Stimulated activated CD4-positive, alpha-beta T cell treated with anti-CD3 and anti-CD28 coated beads, Interleukin-4, amount 100 ng/mL, for 24 hours (primary cell): ENCODE results near the gene GALNTL6.
"Not testable (repeated sequence)": the region's sequence is repeated elsewhere in the genome, so short reads cannot be mapped to it uniquely, and the experiment has no call there.

Experiments used
- DNase-seq: peaks from one replicate; pipeline ENCODE4 v3.0.0-alpha.2; 2020

GALNTL6 gene

GRCh38 chr4:172776203-172776861 lies 963.1 kb downstream of the GALNTL6 start:
- no peak for DNase-seq

DNA sequence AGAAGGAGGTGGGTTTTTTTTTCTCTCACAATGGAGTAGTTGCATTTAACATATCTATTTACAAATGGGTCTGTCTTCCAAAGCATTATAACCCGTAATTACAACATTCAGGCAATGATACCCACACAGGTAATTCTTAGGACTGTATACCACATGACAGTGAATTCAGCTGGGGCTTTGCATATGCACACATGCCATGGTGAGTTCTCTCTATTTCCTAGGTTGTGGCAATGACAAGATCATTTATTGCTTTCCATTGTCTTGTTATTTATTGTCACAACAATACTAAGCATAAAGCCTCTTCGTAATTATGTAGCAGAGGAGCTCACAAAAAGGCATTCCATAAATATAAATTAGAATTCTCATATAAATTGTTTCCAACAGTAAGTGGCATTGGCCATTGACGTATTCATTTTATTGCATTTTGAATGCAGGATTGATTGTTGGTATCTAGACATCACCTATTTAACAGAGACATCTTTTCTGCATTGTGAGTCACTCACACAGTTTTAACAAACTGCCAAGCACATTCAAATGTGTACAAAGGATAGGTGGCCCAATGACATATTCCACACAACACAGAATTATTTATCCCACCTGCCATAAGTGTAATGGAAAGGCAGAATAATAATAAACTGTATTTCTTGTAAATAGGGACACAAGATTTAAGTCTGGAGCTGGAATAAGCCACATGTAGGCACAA lies 964.7 kb downstream of the GALNTL6 start:
- DNase-seq: no peak

DNA sequence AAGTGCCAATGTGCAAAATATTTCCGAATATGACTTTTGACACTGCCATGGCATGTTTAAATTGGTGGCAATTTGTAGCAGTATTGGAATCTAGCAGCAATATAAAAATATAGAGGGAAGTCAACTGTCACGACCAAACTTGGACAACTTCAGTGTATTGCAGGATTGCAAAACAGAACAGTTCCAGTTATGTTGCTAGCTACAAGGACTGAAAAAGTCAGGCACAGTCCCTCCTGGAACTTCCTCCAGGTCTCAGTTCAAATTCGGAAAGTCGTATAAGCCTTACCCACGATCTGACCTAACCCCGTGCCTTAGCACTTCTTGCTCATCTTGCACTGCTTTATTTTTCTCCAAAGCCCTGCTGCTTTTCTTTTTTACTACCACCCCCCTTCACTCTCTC lies 965.4 kb downstream of the GALNTL6 start:
- DNase-seq: no peak

- no peak for DNase-seq
These were observed 967.4 kb downstream of the GALNTL6 start for GRCh38 chr4:172780566-172781081.

DNA sequence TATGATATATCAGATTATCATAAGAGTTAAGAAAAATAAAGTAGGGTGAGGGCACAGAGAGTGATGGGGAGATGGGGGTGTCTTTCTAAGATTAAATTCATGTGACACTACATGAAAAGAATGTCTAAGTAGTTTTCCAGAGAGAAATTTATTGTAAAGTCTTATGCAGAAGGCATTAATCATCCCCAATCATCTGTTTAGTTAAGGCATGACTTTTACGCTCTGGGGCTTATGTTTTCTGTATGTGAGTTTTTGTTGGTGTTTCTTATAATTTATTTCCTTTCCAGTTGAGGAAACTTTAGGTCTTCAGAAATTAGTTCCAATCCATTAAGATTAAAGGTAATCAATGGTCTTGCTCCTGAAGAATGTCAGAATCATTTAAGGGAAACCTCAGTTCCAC lies 972.4 kb downstream of the GALNTL6 start:
- no peak for DNase-seq

GRCh38 chr4:172786039-172786792 lies 973.0 kb downstream of the GALNTL6 start:
- no peak for DNase-seq

DNA sequence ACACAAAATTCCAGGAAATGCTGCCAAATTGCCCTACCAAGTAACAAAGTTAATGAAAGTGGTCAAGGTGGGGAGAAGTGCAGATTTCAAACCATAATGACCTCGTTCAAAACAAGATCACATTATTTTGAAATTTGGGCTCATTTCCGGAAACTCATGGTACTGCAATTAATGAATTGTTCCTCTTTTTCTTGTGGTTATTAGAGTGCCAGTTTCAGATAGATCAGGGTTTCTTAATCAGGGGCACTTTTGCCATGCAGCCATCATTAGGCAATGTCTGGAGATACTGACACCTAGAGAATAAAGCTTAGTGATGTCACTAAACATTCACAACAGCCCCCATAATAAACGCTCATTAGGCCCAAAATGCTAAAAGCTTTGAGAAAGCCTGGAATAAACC lies 973.9 kb downstream of the GALNTL6 start:
- no peak for DNase-seq

- no peak for DNase-seq
These were observed 978.6 kb downstream of the GALNTL6 start for GRCh38 chr4:172791841-172792240.

DNA sequence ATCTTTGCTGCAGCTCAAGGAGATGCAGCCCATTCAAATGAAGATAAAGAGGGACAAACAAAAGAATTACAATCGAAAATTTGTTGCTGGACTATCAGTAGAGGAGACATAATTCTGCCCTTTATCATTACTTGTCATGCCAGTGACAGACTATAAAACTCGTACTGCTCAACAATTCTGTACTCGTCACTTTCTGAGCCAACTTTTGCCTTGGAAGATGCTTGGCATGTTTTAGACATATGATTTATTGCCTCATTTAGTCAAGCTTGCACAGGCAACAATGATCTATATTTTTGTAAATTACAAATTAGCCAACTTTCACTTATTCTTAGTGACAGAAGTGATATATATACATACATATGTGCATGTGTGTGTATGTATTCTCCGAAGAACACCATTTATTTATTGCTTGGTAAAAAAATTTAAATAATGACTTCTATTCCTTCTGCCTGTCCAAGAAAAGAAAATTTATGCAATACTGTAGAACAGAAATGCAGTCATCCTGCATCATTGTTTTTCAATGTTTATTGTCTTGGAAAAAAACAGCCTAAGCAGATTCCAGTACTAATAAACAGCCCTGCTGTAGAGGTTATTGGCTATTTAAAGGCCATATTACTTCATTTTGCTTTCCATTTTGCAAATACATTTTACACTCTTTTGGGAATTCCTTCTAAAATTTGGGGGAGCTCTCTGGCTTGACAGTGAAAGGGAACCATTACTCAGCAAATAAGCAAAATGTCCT lies 980.5 kb downstream of the GALNTL6 start:
- DNase-seq: no peak

DNA sequence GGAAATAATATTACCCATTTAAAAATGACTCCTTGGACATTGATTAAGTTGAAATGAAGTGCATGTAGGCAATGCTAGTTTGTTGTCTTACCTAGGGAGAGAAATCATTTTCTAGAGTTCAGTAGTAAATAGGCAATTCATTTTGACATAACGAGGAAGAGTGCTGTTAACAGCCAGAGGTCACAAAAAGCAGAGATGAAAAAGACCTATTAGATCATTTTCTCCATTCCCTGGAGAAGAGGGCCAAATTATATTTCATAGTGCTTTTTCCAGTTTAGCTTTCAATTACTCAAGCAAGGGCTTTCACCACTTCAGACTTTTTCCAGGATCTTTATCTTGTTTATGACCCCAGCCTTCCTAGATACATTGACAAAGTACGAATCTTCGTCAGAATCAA lies 981.1 kb downstream of the GALNTL6 start:
- DNase-seq: no peak

DNA sequence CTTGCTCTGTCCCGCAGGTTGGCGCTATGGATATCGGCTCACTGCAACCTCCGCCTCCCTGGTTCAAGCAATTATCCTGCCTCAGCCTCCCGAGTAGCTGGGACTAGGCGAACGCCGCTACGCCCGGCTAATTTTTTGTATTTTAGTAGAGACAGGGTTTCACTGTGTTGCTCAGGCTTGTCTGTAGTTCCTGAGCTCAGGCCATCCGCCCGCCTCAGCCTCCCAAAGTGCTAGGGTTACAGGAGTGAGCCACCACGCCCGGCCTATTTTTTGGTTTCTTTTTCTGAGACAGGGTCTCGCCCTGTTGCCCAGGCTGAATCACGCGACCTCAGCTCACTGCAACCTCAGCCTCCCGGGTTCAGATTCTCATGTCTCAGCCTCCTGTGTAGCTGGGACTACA lies 984.1 kb downstream of the GALNTL6 start:
- not testable (repeated sequence) for DNase-seq

GRCh38 chr4:172802032-172802431 lies 988.8 kb downstream of the GALNTL6 start:
- DNase-seq: no peak

- no peak for DNase-seq
These were observed 993.6 kb downstream of the GALNTL6 start for GRCh38 chr4:172806841-172807240.

DNA sequence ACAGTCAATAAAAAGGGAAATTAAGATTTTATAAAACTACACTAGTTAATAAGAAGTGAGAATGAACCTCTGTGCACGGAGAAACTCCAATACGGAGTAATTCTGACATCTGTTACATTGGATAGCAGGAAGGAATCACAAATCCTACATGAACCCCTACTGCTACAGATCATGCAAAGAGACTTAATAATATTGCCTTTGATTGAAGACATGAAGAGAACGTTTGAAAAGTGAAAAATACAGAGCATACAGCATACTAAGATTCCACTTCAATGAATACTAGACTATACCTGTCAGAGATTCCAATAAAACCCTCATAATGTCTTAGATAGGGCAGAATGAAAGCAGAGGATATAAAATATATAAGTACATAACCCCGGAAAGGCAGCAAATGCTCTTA lies 995.0 kb downstream of the GALNTL6 start:
- no peak for DNase-seq

GRCh38 chr4:172809319-172809718 lies 996.1 kb downstream of the GALNTL6 start:
- DNase-seq: no peak

GRCh38 chr4:172813359-172813923 lies 1000.2 kb downstream of the GALNTL6 start:
- DNase-seq: no peak

DNA sequence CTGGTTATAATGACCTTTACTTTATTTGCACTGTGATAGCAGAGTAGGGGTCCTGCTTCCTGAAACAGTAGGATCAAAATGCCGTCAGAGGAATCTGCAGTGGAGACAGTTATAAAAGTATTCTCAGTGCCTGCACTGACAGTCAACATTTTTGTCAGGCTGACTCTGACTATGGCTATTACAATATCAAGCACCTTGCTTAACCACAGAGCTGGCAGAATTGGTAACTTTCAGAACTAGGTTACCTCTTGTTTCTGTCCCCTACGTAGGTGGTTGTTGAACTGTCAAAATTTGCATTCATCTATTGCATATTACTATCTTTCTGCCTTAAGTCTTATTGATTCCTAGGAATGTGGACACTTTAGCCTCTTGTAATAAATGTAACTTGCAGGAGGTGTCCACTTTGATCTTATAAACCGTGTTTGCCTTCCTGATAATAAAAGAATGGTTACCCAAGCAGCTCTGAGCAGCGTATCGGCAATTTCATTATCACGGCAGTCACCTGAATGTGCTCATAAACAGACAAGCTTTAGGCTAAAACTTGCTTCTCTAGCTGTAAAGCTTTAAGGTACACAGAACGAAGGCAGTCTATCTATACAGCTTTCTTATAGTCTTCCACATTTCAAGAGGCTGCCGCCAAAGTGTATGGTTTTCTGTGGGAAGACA lies 1002.4 kb downstream of the GALNTL6 start:
- DNase-seq: no peak

- no peak for DNase-seq
These were observed 1005.7 kb downstream of the GALNTL6 start for GRCh38 chr4:172818901-172819300.

DNA sequence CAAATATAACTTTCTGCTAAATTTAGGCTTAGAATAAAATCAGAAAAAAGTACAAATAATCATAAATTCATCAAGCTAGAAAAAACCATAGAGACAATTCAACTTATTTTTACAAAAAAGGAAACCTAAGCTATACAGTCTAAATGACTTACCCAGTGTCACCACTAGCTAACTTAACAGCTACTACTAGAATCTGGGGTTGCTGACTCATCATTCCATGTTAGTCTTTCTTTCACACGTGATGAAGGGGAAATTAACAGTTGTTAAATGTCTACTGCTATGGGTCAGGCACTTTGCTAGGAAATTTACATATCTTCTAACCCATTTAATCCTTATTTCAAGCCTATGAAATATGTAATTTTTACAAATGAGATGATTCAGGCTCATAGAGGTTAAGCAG lies 1006.1 kb downstream of the GALNTL6 start:
- no peak for DNase-seq

DNA sequence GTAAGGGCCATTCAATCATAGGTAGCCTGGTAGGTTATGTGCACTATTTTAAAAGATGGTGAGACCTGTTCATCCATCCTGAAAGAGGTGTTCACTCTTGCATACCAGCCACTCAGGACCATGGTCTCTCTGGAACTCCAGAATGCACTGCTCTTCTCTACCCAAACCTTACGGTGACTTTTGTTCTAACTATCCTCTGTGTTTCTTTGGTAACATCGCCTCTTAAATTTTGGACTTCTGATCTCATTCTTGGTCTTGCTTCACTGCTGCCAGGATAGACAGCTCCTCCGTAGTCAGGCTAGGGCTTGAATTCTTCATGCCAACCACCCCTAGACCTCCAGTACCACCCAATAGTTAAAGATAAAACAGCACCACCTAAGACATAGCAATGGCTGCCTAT lies 1009.1 kb downstream of the GALNTL6 start:
- no peak for DNase-seq

DNA sequence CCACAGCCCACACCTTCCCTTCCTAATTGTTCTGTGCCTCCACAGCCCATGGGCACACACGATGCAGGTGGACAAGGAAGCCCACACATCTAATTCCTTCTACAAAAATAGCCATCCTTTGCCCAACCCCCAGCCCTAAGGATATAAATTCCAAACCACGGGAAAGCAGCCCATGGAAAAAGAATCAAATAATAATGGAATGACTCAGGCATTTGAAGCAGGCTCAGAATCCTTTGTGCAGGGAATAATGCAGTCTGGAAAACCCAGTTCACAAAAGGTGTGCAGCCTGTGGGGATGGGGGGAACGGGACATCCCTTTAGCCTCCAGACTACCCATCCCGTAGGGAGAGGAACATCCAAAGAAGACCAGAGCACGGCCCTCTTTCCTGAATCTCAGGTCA lies 1013.1 kb downstream of the GALNTL6 start:
- DNase-seq: no peak

DNA sequence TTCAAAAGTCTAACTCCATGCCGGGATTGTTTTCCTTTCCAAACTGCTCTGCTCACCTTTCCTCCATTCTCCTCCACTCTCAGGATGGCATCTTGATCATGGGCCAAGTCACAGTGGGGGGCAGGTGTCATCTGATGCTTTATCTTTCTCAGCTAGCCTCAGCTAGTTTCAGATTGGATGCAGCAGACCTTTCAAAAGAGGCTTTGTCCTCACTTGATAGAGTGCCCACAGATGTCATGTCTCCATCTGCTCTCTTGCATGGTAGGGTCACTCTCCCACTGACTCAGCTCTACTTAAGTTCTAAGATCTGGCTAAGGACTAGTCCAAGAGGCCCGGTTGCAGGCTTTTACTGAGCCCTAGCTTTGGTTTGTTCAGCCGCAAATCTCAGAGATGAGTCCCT lies 1013.7 kb downstream of the GALNTL6 start:
- no peak for DNase-seq
